PC-9 (cell line): ENCODE results near the gene RAB7A. TPM values are rescaled to one million over a fixed set of nuclear protein-coding genes. Genes with fewer than 3 reads are reported as not detected.
"Not testable (repeated sequence)": the region's sequence is repeated elsewhere in the genome, so short reads cannot be mapped to it uniquely, and the experiment has no call there.

Source experiments
- BruUV-seq: library from RNA; stranded (reverse); fragments of 400-500 nt; replicated peaks from 2 replicates; lab custom pipeline; 2021; lab: Mats Ljungman, UMichigan
- CTCF ChIA-PET: fragments of 300-600 bp; sonication (Branson Sonifier 250); formaldehyde crosslinking; loops from one replicate; lab custom pipeline; 2022; ENCODE audit warnings: antibody characterized with exemption; lab: Charles Lee
- POLR2A ChIA-PET: fragments of 300-600 bp; sonication (Branson Sonifier 250); formaldehyde crosslinking; loops from one replicate; lab custom pipeline; 2022; ENCODE audit warnings: antibody characterized with exemption; ENCODE audit not compliant: unreplicated experiment; lab: Charles Lee
- DNase-seq, 2 experiments: peaks; one replicate each; pipeline versions ENCODE4 v3.0.0 to v3.0.0-alpha.2; 2015 to 2022; ENCODE audit warnings: mixed read lengths in 1 of 2
- H2AFZ ChIP-seq: fragments of 200-600 bp; sonication (generic); 2 replicates; pipeline ENCODE4 v1.8.1; 2017; ENCODE audit warnings: antibody characterized with exemption
- H3F3A ChIP-seq: fragments of 200-600 bp; sonication (generic); 2 replicates; pipeline ENCODE4 v1.8.1; 2017; ENCODE audit warnings: antibody characterized with exemption, mild to moderate bottlenecking, low read depth; ENCODE audit not compliant: insufficient read depth
- H3K27ac ChIP-seq: fragments of 200-600 bp; sonication (generic); 2 replicates; pipeline ENCODE4 v1.6.1; 2016; ENCODE audit warnings: mixed run types
- H3K27me3 ChIP-seq: fragments of 200-600 bp; sonication (generic); 2 replicates; pipeline ENCODE4 v1.6.1; 2016; ENCODE audit warnings: low read depth, mixed run types; ENCODE audit not compliant: insufficient read depth
- H3K36me3 ChIP-seq: fragments of 200-600 bp; sonication (generic); 2 replicates; pipeline ENCODE4 v1.6.1; 2016; ENCODE audit warnings: low read depth, mixed run types
- H3K4me1 ChIP-seq: fragments of 200-600 bp; sonication (generic); replicated peaks from 2 replicates; pipeline ENCODE4 v1.6.1; 2016; ENCODE audit warnings: mixed run types; ENCODE audit not compliant: insufficient read depth
- H3K4me2 ChIP-seq: fragments of 200-600 bp; sonication (generic); 2 replicates; pipeline ENCODE4 v1.6.1; 2017; ENCODE audit warnings: mixed run types
- H3K4me3 ChIP-seq: fragments of 200-600 bp; sonication (generic); 2 replicates; pipeline ENCODE4 v1.6.1; 2016; ENCODE audit warnings: mixed run types
- H3K79me2 ChIP-seq: fragments of 200-600 bp; sonication (generic); 2 replicates; pipeline ENCODE4 v1.6.1; 2017; ENCODE audit warnings: low read depth, mixed run types
- H3K9me2 ChIP-seq: fragments of 200-600 bp; sonication (generic); 2 replicates; pipeline ENCODE4 v1.8.1; 2017; ENCODE audit warnings: mild to moderate bottlenecking; ENCODE audit not compliant: insufficient read depth
- H3K9me3 ChIP-seq: fragments of 200-600 bp; sonication (generic); 2 replicates; pipeline ENCODE4 v1.8.1; 2016; ENCODE audit warnings: low read depth; ENCODE audit not compliant: insufficient read depth
- H4K20me1 ChIP-seq: fragments of 200-600 bp; sonication (generic); 2 replicates; pipeline ENCODE4 v1.8.1; 2017; ENCODE audit not compliant: insufficient read depth
- EZH2 ChIP-seq: fragments of 200-600 bp; sonication (generic); IDR thresholded peaks from 2 replicates; pipeline ENCODE4 v1.8.0; 2017; ENCODE audit warnings: antibody characterized with exemption, low read depth
- intact Hi-C: fragments of 100-400 bp; cut with micrococcal nuclease; formaldehyde crosslinking; loops from one replicate; pipeline ENCODE4 v1.10.0; 2022; ENCODE audit not compliant: unreplicated experiment
- total RNA-seq: library from RNA; stranded (reverse); gene quantifications from 2 replicates; pipeline ENCODE4 v1.2.3, GENCODE V29; 2021
- TF ChIP-seq, protein P1 (sequence below): fragments of 200-600 bp; sonication (generic); conservative IDR thresholded peaks from 2 replicates; pipeline ENCODE4 v1.6.1; 2017; ENCODE audit warnings: mixed run types, antibody characterized with exemption, mild to moderate bottlenecking, moderate library complexity

RAB7A gene
- total RNA-seq, 1 experiment from 2014 or later = 319 TPM

DNA sequence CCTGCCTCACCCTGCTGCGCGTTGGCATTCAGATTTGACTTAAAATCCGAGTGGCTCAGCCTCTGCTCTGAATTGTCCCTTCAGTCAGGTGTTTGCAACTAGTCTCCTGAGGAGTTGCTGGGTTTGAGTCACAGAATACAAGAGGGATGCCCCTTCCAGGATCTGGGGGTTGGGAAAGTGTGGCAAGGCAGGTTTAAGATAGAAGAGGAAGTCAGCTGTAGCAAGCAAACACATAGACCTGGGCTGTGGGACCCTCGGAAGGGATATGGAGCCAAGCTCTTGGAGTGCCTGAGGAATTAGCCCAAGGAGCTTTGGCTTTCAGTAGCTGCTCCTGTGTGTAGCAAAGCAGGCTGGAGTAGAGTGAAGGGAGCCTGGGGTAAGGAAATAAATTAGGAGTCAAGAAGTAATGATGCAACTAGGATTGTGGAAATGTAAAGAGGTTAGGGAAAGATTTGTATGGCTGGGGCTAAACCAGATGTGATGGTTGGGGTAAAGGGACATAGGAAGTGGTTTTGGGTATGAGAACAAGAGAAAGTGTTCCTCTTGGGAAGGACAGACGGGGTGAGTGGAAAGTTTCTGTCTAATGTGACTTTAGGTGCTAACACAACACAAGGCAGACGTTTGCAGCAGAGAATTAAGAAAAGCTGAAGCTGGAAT is 41.2 kb downstream of the RAB7A start:
- Histone ChIP-seq H2AFZ (no peak overlapping the region), H3K4me3 (no peak overlapping the region), H3K9me2 (no peaks in the 10 kb centered on the region), H4K20me1 (peaks cover 89% of the 10 kb centered on the region), H3K27ac (no peak overlapping the region), H3K4me1 (no peaks in the 10 kb centered on the region), H3K9me3 (no peaks in the 10 kb centered on the region), H3K36me3 (no peaks in the 10 kb centered on the region), H3K4me2 (no peak overlapping the region), H3F3A (peaks cover 18% of the 10 kb centered on the region; the same call in 1 of the 2 replicates), H3K27me3 (no peaks in the 10 kb centered on the region), H3K79me2 (peaks cover 96% of the 10 kb centered on the region)
- no TSS peak for BruUV-seq
- POLR2A ChIA-PET = no interaction called here
- no peak for TF ChIP-seq EZH2
- TF ChIP-seq, protein P1, sequence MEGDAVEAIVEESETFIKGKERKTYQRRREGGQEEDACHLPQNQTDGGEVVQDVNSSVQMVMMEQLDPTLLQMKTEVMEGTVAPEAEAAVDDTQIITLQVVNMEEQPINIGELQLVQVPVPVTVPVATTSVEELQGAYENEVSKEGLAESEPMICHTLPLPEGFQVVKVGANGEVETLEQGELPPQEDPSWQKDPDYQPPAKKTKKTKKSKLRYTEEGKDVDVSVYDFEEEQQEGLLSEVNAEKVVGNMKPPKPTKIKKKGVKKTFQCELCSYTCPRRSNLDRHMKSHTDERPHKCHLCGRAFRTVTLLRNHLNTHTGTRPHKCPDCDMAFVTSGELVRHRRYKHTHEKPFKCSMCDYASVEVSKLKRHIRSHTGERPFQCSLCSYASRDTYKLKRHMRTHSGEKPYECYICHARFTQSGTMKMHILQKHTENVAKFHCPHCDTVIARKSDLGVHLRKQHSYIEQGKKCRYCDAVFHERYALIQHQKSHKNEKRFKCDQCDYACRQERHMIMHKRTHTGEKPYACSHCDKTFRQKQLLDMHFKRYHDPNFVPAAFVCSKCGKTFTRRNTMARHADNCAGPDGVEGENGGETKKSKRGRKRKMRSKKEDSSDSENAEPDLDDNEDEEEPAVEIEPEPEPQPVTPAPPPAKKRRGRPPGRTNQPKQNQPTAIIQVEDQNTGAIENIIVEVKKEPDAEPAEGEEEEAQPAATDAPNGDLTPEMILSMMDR = no peak
- CTCF ChIA-PET = interaction anchor here (1.0 kb wide), 1 partner anchor 87 kb away, joined by 4 read pairs; no protein-coding TSS in a partner anchor
- no peak for DNase-seq
- intact Hi-C loops = no loop called here

DNA sequence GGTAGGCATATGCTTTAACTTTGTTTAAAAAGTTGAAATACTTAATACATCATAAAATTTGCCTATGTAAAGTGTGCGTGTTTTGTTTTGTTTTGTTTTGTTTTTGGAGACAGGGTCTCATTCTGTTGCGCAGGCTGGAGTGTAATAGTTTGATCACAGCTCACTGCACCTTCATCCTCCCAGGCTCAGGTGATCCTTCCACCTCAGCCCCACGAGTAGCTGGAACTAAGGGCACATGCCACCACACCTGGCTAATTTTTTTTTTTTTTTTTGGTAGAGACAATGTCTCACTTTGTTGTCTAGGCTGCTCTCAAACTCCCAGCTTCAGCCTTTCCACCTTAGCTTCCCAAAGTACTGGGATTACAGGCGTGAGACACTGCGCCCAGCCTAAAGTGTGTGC is 42.5 kb downstream of the RAB7A start:
- Histone ChIP-seq H3F3A (peaks cover 21% of the 10 kb centered on the region; the same call in 1 of the 2 replicates), H3K4me2 (no peak overlapping the region), H3K4me3 (no peak overlapping the region), H3K27ac (no peak overlapping the region), H3K4me1 (no peaks in the 10 kb centered on the region), H3K36me3 (no peaks in the 10 kb centered on the region), H3K79me2 (peaks cover 91% of the 10 kb centered on the region), H3K9me2 (no peaks in the 10 kb centered on the region), H3K27me3 (no peaks in the 10 kb centered on the region), H4K20me1 (peaks cover 86% of the 10 kb centered on the region), H3K9me3 (no peaks in the 10 kb centered on the region), H2AFZ (no peak overlapping the region)
- no peak for DNase-seq
- POLR2A ChIA-PET = interaction anchor here (0.5 kb wide), 1 partner anchor 334 kb away, joined by 3 read pairs; no protein-coding TSS in a partner anchor
- intact Hi-C loops = no loop called here
- no peak for TF ChIP-seq EZH2
- TF ChIP-seq, protein P1 = no peak
- no TSS peak for BruUV-seq
- CTCF ChIA-PET = interaction anchor here (0.7 kb wide), 1 partner anchor 19 kb away, joined by 8 read pairs; no protein-coding TSS in a partner anchor

DNA sequence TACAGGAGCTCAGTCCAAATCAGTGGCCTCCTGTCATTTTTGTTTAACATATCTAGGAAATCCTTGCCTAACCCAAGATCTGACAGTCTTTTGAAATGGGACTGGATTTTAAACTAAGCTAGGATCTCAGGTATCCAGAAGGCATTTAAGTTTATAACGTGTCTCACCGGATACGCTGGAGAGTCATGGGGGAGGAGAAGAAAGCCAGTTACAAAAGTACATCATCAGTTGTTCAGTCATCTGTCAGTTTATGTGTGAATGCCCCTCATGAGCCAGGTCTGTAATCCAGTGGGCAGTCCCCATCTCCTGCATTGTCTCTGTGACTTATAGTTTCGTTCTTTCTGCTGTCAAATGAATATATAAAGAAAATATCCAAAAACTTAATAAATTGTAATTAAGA is 44.4 kb downstream of the RAB7A start:
- 0 out of 2 replicates have a peak, but pooled peaks cover 3% of the 10 kb centered on the region for H3K4me1 ChIP-seq
- CTCF ChIA-PET = no interaction called here
- peaks cover 88% of the 10 kb centered on the region for H4K20me1 ChIP-seq
- no peaks in the 10 kb centered on the region for H3K27me3 ChIP-seq
- no peaks in the 10 kb centered on the region for H3K9me2 ChIP-seq
- BruUV-seq = no TSS peak
- TF ChIP-seq EZH2 = no peak
- TF ChIP-seq, protein P1 = no peak
- H2AFZ ChIP-seq = no peak overlapping the region
- H3K4me2 ChIP-seq = no peak overlapping the region
- no peak overlapping the region for H3K4me3 ChIP-seq
- no peaks in the 10 kb centered on the region for H3K9me3 ChIP-seq
- H3F3A ChIP-seq = peaks cover 28% of the 10 kb centered on the region
- H3K27ac ChIP-seq = no peak overlapping the region
- no peaks in the 10 kb centered on the region for H3K36me3 ChIP-seq
- POLR2A ChIA-PET = no interaction called here
- DNase-seq = no peak
- intact Hi-C loops = no loop called here
- H3K79me2 ChIP-seq = peaks cover 88% of the 10 kb centered on the region

DNA sequence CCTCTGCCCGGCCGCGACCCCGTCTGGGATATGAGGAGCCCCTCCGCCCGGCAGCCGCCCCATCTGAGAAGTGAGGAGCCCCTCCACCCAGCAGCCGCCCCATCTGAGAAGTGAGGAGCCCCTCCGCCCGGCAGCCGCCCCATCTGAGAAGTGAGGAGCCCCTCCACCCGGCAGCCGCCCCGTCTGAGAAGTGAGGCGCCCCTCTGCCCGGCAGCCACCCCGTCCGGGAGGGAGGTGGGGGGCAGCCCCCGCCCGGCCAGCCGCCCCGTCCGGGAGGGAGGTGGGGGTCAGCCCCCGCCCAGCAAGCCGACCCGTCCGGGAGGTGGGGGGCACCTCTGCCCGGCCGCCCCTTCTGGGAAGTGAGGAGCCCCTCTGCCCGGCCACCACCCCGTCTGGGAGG is 47.2 kb downstream of the RAB7A start:
- Histone ChIP-seq H3K79me2 (peaks cover 88% of the 10 kb centered on the region), H3F3A (peaks cover 24% of the 10 kb centered on the region), H4K20me1 (peaks cover 84% of the 10 kb centered on the region)
- H3K36me3 ChIP-seq, H3K4me2 ChIP-seq, H3K9me3 ChIP-seq, H2AFZ ChIP-seq, H3K4me1 ChIP-seq, POLR2A ChIA-PET, H3K9me2 ChIP-seq, H3K27me3 ChIP-seq, DNase-seq, H3K4me3 ChIP-seq, BruUV-seq, CTCF ChIA-PET, intact Hi-C loops, H3K27ac ChIP-seq: not testable (repeated sequence)

DNA sequence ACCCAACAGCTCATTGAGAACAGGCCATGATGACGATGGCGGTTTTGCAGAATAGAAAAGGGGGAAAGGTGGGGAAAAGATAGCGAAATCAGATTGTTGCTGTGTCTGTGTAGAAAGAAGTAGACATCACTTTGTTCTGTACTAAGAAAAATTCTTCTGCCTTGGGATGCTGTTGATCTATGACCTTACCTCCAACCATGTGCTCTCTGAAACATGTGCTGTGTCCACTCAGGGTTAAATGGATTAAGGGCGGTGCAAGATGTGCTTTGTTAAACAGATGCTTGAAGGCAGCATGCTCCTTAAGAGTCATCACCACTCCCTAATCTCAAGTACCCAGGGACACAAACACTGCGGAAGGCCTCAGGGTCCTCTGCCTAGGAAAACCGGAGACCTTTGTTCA is 47.6 kb downstream of the RAB7A start:
- intact Hi-C loops, H3K27me3 ChIP-seq, H3K36me3 ChIP-seq, H3K27ac ChIP-seq, H2AFZ ChIP-seq, H3K4me3 ChIP-seq, H3K9me3 ChIP-seq, H3K4me1 ChIP-seq, H3K4me2 ChIP-seq, POLR2A ChIA-PET, H3K9me2 ChIP-seq, CTCF ChIA-PET, DNase-seq, BruUV-seq: not testable (repeated sequence)
- Histone ChIP-seq H3K79me2 (peaks cover 88% of the 10 kb centered on the region), H4K20me1 (peaks cover 84% of the 10 kb centered on the region), H3F3A (peaks cover 23% of the 10 kb centered on the region)
